Measurements from ENCODE around the gene SETD9. TPM values are rescaled to one million over a fixed set of nuclear protein-coding genes. Genes with fewer than 3 reads are reported as not detected.

SETD9 gene
- total RNA-seq, 2 donors from 2014 or later: 7.6 to 18.5 TPM

- no peaks in the 10 kb centered on the region for H3K27me3 ChIP-seq
- H3K9ac ChIP-seq (ENCODE audit: low read depth in 2 of 2, low read length in 2 of 2): no peak overlapping the region
- intact Hi-C loops (cut with DNase I): no loop called here
- no peaks in the 10 kb centered on the region for H3K9me3 ChIP-seq
- TF ChIP-seq CTCF (IDR thresholded peaks at IDR 0.05): no peak
- DNase-seq: no peak
- no peaks in the 10 kb centered on the region for H3K4me1 ChIP-seq
- no peak overlapping the region for H3K4me3 ChIP-seq
- H3K27ac ChIP-seq: no peak overlapping the region
- H3K36me3 ChIP-seq: no peaks in the 10 kb centered on the region
These were observed 5.3 kb downstream of the SETD9 start for GRCh38 chr5:56914678-56915077.

- TF ChIP-seq CTCF (IDR thresholded peaks at IDR 0.05): no peak
- H3K4me1 ChIP-seq: no peaks in the 10 kb centered on the region
- no peak overlapping the region for H3K4me3 ChIP-seq
- intact Hi-C loops (cut with DNase I): no loop called here
- H3K27me3 ChIP-seq: no peaks in the 10 kb centered on the region
- H3K27ac ChIP-seq: no peak overlapping the region
- H3K9ac ChIP-seq (ENCODE audit: low read depth in 2 of 2, low read length in 2 of 2): no peak overlapping the region
- no peaks in the 10 kb centered on the region for H3K36me3 ChIP-seq
- DNase-seq: no peak
- no peaks in the 10 kb centered on the region for H3K9me3 ChIP-seq
These were observed 8.1 kb downstream of the SETD9 start for GRCh38 chr5:56917534-56917933.

GRCh38 chr5:56918054-56918453, 8.7 kb downstream of the SETD9 start:
- no peaks in the 10 kb centered on the region for H3K4me1 ChIP-seq
- H3K36me3 ChIP-seq: no peaks in the 10 kb centered on the region
- no peaks in the 10 kb centered on the region for H3K9me3 ChIP-seq
- no peak overlapping the region for H3K4me3 ChIP-seq
- intact Hi-C loops (cut with DNase I): no loop called here
- no peak for TF ChIP-seq CTCF (IDR thresholded peaks at IDR 0.05)
- H3K9ac ChIP-seq (ENCODE audit: low read depth in 2 of 2, low read length in 2 of 2): no peak overlapping the region
- no peaks in the 10 kb centered on the region for H3K27me3 ChIP-seq
- H3K27ac ChIP-seq: no peak overlapping the region
- DNase-seq: peak; percentile 44

GRCh38 chr5:56919942-56920662, 10.7 kb downstream of the SETD9 start:
- TF ChIP-seq CTCF (IDR thresholded peaks at IDR 0.05): no peak
- Histone ChIP-seq H3K36me3 (no peaks in the 10 kb centered on the region), H3K27ac (no peak overlapping the region), H3K9me3 (no peaks in the 10 kb centered on the region), H3K4me1 (no peaks in the 10 kb centered on the region), H3K4me3 (no peak overlapping the region), H3K27me3 (no peaks in the 10 kb centered on the region), H3K9ac (ENCODE audit: low read depth in 2 of 2, low read length in 2 of 2) (no peak overlapping the region)
- intact Hi-C loops (cut with DNase I): no loop called here
- DNase-seq: no peak

- Histone ChIP-seq H3K27me3 (no peaks in the 10 kb centered on the region), H3K9ac (ENCODE audit: low read depth in 2 of 2, low read length in 2 of 2) (no peak overlapping the region), H3K27ac (no peak overlapping the region), H3K36me3 (no peaks in the 10 kb centered on the region), H3K9me3 (no peaks in the 10 kb centered on the region), H3K4me1 (no peaks in the 10 kb centered on the region), H3K4me3 (no peak overlapping the region)
- no peak for DNase-seq
- intact Hi-C loops (cut with DNase I): no loop called here
- no peak for TF ChIP-seq CTCF (IDR thresholded peaks at IDR 0.05)
These were observed 13.5 kb downstream of the SETD9 start for GRCh38 chr5:56922922-56923321.

All from colonic mucosa (tissue), 4 donors.